Activated CD8-positive, alpha-beta T cell treated with anti-CD3 and anti-CD28 coated beads for 36 hours (primary cell): Measurements from ENCODE around the gene ZBTB5. TPM values are rescaled to one million over a fixed set of nuclear protein-coding genes. Genes with fewer than 3 reads are reported as not detected.
A peak's percentile ranks its signal among the peaks of the same experiment; 100 is the strongest.

ENCODE experiments used
- ATAC-seq: fragments of 200-7000 bp; cut with Tn5 transposase; one replicate; pipeline ENCODE4 v1.10.0; 2021; ENCODE audit warnings: mild to moderate bottlenecking, moderate library complexity
- CTCF ChIA-PET: fragments of 350-600 bp; sonication (Branson Sonifier 250); formaldehyde crosslinking; loops from one replicate; lab custom pipeline; 2021; ENCODE audit warnings: antibody characterized with exemption; lab: Charles Lee
- POLR2A ChIA-PET: fragments of 350-600 bp; sonication (Branson Sonifier 250); formaldehyde crosslinking; loops from one replicate; lab custom pipeline; 2021; ENCODE audit warnings: antibody characterized with exemption; lab: Charles Lee
- DNase-seq: peaks from one replicate; pipeline ENCODE4 v3.0.0-alpha.2; 2020
- H3K27ac Mint-ChIP-seq: one replicate; pipeline ENCODE4 v1.8.0; 2021; ENCODE audit warnings: mild to moderate bottlenecking, mixed read lengths
- H3K27me3 Mint-ChIP-seq: one replicate; pipeline ENCODE4 v1.8.0; 2021; ENCODE audit warnings: mixed read lengths
- H3K36me3 Mint-ChIP-seq: one replicate; pipeline ENCODE4 v1.8.0; 2021; ENCODE audit warnings: low read depth, mixed read lengths
- H3K4me1 Mint-ChIP-seq: one replicate; pipeline ENCODE4 v1.8.0; 2021; ENCODE audit warnings: low read depth, mixed read lengths
- H3K4me3 Mint-ChIP-seq: one replicate; pipeline ENCODE4 v1.8.0; 2021; ENCODE audit warnings: mild to moderate bottlenecking, moderate library complexity, mixed read lengths
- H3K9me3 Mint-ChIP-seq: one replicate; pipeline ENCODE4 v1.8.0; 2021; ENCODE audit warnings: mixed read lengths
- intact Hi-C: fragments of 100-400 bp; cut with micrococcal nuclease; formaldehyde crosslinking; loops from one replicate; pipeline ENCODE4 v1.10.0; 2022
- total RNA-seq, 2 experiments: library from RNA; stranded (reverse); gene quantifications; one replicate each; pipeline ENCODE4 v1.2.3, GENCODE V29; 2021
- TF ChIP-seq, protein P1 (sequence below): fragments of 200-600 bp; IDR thresholded peaks from one replicate; pipeline ENCODE4 v1.8.0; 2022; ENCODE audit warnings: antibody characterized with exemption, mild to moderate bottlenecking

Gene ZBTB5
- total RNA-seq, 2 experiments from 2014 or later: 8.6 to 8.8 TPM

DNA sequence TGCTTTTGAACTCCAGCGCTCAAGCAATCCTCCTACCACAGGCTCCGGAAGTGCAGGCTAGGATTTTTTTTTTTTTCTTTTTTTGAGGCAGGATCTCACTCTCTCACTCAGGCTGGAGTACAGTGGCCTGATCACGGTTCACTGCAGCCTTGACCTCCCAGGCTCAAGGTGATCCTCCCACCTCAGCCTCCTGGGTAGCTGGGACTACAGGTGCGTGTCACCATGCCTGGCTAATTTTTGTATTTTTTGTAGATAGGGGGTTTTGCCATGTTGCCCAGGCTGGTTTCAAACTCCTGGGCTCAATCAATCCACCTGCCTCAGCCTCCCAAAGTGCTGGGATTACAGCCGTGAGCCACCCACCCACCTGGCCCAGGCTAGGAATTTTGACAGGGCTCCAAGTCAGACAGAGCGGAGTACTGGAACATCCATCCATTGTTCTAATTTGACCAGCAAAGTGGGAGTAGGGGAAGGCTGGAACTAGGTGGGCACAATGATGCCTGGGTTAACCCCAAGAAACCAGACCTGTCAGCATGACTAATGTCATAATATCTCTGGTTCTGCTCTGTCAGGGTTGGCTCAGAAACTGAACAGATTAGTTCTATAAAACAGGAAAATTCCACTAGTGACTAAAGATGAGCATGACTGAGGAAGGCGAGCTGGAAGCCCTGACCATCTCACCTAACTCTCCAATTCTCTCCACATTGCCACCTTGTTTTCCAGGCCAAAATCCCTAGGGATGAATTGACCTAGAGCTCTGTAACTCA is 9.2 kb downstream of the ZBTB5 start:
- H3K9me3 Mint-ChIP-seq: no peaks in the 10 kb centered on the region

GRCh38 chr9:37454238-37454637 is 11.0 kb downstream of the ZBTB5 start:
- Mint-ChIP-seq H3K9me3 (no peaks in the 10 kb centered on the region), H3K4me3 (no peak overlapping the region), H3K27me3 (no peaks in the 10 kb centered on the region), H3K27ac (no peak overlapping the region), H3K4me1 (peaks cover 42% of the 10 kb centered on the region), H3K36me3 (peaks cover 9% of the 10 kb centered on the region)
- ATAC-seq: no peak
- DNase-seq: no peak
- ChIA-PET CTCF (no interaction called here), POLR2A (no interaction called here)
- intact Hi-C loops: loop anchor here (10.0 kb wide), 1 partner anchor 61 kb away; no protein-coding TSS in a partner anchor
- TF ChIP-seq, protein P1, sequence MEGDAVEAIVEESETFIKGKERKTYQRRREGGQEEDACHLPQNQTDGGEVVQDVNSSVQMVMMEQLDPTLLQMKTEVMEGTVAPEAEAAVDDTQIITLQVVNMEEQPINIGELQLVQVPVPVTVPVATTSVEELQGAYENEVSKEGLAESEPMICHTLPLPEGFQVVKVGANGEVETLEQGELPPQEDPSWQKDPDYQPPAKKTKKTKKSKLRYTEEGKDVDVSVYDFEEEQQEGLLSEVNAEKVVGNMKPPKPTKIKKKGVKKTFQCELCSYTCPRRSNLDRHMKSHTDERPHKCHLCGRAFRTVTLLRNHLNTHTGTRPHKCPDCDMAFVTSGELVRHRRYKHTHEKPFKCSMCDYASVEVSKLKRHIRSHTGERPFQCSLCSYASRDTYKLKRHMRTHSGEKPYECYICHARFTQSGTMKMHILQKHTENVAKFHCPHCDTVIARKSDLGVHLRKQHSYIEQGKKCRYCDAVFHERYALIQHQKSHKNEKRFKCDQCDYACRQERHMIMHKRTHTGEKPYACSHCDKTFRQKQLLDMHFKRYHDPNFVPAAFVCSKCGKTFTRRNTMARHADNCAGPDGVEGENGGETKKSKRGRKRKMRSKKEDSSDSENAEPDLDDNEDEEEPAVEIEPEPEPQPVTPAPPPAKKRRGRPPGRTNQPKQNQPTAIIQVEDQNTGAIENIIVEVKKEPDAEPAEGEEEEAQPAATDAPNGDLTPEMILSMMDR: no peak

More for the DNA sequence above, 9.2 kb downstream of the ZBTB5 start:
- TF ChIP-seq, protein P1: no peak
- H3K4me1 Mint-ChIP-seq: peaks cover 48% of the 10 kb centered on the region
- CTCF ChIA-PET: interaction anchor here (1.6 kb wide), 1 partner anchor 41 kb away, joined by 6 read pairs; no protein-coding TSS in a partner anchor
- intact Hi-C loops: loop anchor here (10.0 kb wide), 1 partner anchor 59 kb away; no protein-coding TSS in a partner anchor
- ATAC-seq: peak; percentile 49
- H3K27ac Mint-ChIP-seq: no peak overlapping the region
- H3K36me3 Mint-ChIP-seq: peaks cover 6% of the 10 kb centered on the region
- H3K27me3 Mint-ChIP-seq: no peaks in the 10 kb centered on the region
- POLR2A ChIA-PET: interaction anchor here (0.9 to 1.7 kb wide), 2 partner anchors 8 to 13 kb away, joined by 3 to 5 read pairs; no protein-coding TSS in a partner anchor
- no peak overlapping the region for H3K4me3 Mint-ChIP-seq
- DNase-seq: no peak

GRCh38 chr9:37453827-37454226 is 11.4 kb downstream of the ZBTB5 start:
- ChIA-PET POLR2A (no interaction called here), CTCF (no interaction called here)
- DNase-seq (no peak), ATAC-seq (no peak)
- Mint-ChIP-seq H3K27ac (no peak overlapping the region), H3K4me3 (no peak overlapping the region), H3K4me1 (peaks cover 42% of the 10 kb centered on the region), H3K9me3 (no peaks in the 10 kb centered on the region), H3K27me3 (no peaks in the 10 kb centered on the region), H3K36me3 (peaks cover 9% of the 10 kb centered on the region)
- TF ChIP-seq, protein P1: no peak
- intact Hi-C loops: loop anchor here (10.0 kb wide), 1 partner anchor 61 kb away; no protein-coding TSS in a partner anchor

- H3K4me3 Mint-ChIP-seq: no peak overlapping the region
- peaks cover 36% of the 10 kb centered on the region for H3K4me1 Mint-ChIP-seq
- intact Hi-C loops: loop anchor here (10.0 kb wide), 1 partner anchor 62 kb away; no protein-coding TSS in a partner anchor
- no peaks in the 10 kb centered on the region for H3K9me3 Mint-ChIP-seq
- ATAC-seq (no peak), DNase-seq (no peak)
- TF ChIP-seq, protein P1: no peak
- POLR2A ChIA-PET: no interaction called here
- peaks cover 11% of the 10 kb centered on the region for H3K36me3 Mint-ChIP-seq
- no peaks in the 10 kb centered on the region for H3K27me3 Mint-ChIP-seq
- H3K27ac Mint-ChIP-seq: no peak overlapping the region
- CTCF ChIA-PET: no interaction called here
Observed at GRCh38 chr9:37452611-37453010, 12.6 kb downstream of the ZBTB5 start.

- peaks cover 30% of the 10 kb centered on the region for H3K4me1 Mint-ChIP-seq
- intact Hi-C loops: loop anchor here (10.0 kb wide), 1 partner anchor 63 kb away; no protein-coding TSS in a partner anchor
Observed at GRCh38 chr9:37451628-37452027, 13.6 kb downstream of the ZBTB5 start.

More at GRCh38 chr9:37451628-37452027, 13.6 kb downstream of the ZBTB5 start:
- Mint-ChIP-seq H3K27ac (no peak overlapping the region), H3K4me3 (no peak overlapping the region), H3K36me3 (peaks cover 13% of the 10 kb centered on the region), H3K27me3 (no peaks in the 10 kb centered on the region), H3K9me3 (no peaks in the 10 kb centered on the region)
- TF ChIP-seq, protein P1: no peak
- ATAC-seq (no peak), DNase-seq (no peak)
- ChIA-PET CTCF (no interaction called here), POLR2A (interaction anchor here (1.1 kb wide), 1 partner anchor 10 kb away, joined by 3 read pairs; no protein-coding TSS in a partner anchor)
